CD4-positive, alpha-beta T cell treated with Interleukin-15 for 4 hours (primary cell): ENCODE results near the gene GSTO2.

Experiments used
- DNase-seq: peaks from one replicate; pipeline ENCODE4 v3.0.0-alpha.2; 2020; ENCODE audit warnings: low spot score

GSTO2 gene

DNA sequence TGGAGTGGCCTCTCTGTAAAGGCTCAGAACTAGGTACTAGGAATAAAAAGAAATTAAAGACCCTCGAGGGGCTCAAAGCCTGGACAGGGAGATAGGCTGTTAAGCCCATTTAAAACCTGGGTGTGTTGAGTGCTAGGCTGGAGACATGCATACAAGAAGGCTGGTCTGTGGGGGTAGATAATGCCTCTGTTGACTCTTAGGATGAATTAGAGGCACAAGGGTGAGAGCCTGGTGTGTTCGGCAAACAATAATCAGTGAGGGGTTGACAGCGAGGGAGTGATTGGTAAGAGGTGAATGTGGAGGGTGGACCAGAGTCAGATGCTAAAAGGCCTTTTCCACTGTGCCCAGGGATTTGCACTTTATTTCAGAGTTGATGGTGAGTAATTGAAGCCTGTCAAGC, 12.7 kb downstream of the GSTO2 start:
- DNase-seq, result no peak

- no peak for DNase-seq
Measured at GRCh38 chr10:104284846-104285245, 15.9 kb downstream of the GSTO2 start.

- DNase-seq, result no peak
Measured at GRCh38 chr10:104286939-104287338, 18.0 kb downstream of the GSTO2 start.

GRCh38 chr10:104288355-104288754, 19.4 kb downstream of the GSTO2 start:
- DNase-seq, result no peak

DNA sequence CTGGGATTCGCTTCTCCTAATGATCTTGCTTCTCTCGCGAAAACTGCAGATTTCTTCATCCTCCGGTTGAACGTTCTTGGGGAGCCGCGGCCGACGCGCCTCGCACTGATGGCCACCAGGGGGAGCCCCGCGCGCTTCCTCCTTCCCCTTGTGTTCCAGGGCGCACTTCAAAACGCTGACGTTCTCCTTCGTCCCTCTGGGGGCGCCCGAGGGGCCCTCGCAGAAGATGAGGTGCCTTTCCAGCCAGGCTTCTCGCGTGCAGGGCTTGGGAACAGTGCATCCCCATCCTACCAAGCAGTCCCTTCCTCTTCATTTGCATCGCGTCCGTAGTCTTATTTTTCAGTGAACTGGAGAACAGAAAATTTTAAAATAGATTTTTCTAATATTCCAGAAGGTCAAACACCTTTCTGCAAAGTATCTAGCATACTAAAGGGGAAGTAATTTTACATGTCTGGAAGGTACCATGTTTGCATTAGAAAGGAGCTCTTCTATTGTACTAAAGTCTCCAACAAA, 22.5 kb downstream of the GSTO2 start:
- DNase-seq, result peak; percentile 87

DNA sequence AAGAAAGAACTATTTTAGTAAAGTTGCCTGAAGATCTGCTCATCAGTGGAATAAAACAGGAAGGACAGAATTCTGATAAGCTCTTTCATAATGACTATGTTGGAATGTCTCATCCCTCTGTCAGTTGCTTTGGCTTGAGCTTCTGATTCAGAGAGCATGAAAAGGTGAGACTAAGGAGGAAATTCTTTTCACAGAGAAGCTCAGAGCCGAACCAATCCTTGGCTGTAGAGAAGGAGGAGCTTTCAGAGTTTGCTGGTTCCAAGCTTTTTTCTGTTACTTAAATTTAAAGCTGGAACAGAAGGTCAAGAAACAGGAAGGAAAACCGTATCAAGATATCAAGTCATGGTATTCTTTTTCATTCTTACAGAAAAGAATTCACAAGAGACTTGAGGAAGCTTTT, 24.0 kb downstream of the GSTO2 start:
- DNase-seq, result no peak

DNA sequence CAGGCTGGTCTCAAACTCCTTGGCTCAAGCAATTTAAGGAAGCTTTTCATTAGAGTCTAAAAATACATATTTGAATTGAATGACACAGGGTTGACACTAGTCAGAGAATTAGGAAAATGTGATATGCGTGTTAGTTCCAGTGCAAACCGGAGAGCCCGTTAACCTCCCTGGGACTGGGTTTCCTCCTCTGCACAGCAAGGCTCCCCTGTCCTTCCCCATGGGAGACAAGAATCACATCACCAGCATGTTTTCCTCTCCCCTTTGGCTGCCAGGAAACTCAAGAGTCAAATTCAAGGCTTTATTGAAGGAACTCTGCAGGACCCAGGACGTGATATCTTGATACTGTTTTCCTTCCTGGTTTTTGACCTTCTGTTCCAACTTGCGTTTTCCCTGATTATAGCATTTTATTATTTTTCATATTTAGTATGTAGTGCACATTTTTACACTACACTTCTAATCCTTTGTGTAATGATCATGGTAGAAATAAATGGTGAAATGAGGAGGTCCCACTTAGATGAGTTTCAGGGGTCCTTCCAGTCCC, 24.9 kb downstream of the GSTO2 start:
- no peak for DNase-seq

- DNase-seq, result no peak
Measured at GRCh38 chr10:104296687-104297436, 27.9 kb downstream of the GSTO2 start.

DNA sequence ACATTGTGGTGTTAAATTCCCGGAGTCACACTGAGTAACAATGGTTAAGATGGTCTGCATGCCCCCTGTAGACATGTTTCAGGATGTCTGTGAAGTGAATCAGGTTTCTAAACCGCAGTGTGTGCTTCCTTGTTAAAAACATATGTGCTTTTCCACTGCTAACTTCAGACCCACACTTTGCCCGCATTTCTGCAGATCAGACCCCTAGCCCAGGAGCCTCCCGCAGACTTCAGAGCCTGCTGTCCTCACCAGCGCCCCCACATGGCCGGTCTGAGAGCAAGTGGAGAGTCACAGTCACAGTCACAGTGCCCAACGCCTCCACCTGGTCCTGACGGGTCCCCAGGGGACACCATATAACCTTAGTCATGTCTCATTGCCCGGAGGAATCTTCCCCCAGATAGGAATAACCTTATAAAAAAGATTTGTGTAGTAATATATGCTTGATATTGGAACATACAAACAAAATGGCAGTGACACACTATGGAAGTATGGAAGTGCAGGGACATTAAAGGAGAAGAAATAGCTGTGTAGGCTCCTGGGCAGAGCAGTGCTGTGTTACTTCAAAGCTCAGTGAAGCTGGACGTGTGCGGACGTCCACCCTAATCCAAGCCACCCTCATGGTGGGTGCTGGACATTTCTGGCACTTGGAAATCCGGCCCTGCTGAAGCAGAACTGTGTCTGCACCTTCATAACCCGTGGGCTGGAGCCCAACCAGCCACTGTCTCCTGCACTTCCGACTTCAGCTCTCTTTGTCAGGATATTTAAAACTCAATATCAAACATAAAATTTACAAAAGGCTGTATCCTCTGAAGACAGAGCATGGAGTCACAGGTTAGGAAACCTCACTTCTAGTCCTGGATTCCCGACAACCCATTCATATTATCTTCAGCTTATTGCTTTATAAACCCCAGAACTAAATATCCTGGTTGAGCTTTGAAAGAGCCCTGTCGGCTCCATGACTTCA, 29.0 kb downstream of the GSTO2 start:
- no peak for DNase-seq

GRCh38 chr10:104299031-104299904, 30.3 kb downstream of the GSTO2 start:
- no peak for DNase-seq

DNA sequence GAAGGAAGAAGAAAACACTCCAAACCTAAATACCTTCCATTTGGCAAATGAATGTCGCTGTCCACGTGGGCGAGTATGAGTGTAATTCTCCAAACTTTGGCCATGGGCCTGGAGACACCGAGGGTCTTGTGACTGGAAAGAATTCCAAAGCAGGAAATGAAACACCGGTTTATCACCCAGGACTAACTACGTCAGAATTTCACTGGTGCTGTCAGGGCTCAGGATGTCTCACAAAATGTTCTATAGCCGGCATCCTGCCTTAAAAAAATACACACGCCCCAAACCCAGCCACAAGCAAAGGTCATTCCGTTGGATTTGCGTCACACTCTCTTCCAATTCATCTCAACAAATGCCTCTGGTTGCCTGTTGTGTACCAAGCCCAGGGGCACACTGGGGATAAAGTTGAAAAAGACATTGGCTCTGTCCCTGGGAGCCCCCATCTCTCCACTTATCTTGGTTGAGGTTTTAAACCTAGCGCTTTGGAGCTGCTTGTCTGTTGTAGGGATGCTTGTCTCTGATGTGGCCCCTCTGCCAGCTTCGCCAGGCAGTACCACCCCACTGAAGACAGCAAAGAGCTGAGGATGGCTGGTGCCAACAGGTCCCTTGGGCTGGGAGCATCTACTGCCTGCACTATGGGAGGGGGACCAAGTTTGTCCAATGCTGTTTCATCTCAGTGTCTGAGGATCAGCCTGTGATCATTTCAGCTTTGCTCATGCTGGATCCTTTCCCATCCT, 31.2 kb downstream of the GSTO2 start:
- DNase-seq, result no peak

GRCh38 chr10:104300736-104301292, 31.8 kb downstream of the GSTO2 start:
- DNase-seq, result peak; percentile 26

DNA sequence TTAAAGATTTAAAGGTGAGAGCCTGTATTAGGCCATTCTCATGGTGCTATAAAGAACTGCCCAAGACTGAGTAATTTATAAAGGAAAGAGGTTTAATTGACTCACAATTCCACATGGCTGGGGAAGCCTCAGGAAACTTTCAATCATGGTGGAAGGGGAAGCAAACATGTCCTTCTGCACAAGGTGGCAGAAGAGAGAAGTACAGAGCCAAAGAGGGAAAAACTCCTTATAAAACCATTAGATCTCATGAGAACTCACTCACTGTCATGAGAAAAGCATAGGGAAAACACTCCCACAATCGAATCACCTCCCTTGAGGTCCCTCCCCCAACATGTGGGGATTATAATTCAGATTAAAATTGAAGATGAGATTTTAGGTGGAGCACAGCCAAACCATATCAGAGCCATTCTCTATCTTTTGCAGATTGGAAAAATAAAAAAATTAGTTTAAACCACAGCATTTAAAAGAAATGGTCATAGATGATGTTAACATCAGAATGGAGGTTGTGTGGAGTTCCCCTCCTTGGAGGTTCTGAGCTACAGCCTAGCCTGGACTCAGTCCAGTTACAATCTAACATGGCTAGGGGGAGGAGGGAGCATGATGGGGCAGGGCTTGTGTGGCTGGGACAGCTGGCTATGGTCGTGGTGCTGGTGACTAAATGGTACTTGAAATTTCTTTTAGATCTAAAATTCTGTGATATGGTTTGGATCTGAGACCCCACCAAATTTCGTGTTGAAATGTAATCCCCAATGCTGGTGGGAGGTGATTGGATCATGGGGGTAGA, 33.1 kb downstream of the GSTO2 start:
- no peak for DNase-seq

GRCh38 chr10:104303594-104304355, 34.8 kb downstream of the GSTO2 start:
- peak; percentile 25 for DNase-seq

GRCh38 chr10:104304356-104304745, 35.4 kb downstream of the GSTO2 start:
- DNase-seq, result no peak

- no peak for DNase-seq
Measured at GRCh38 chr10:104304927-104305326, 35.9 kb downstream of the GSTO2 start.

DNA sequence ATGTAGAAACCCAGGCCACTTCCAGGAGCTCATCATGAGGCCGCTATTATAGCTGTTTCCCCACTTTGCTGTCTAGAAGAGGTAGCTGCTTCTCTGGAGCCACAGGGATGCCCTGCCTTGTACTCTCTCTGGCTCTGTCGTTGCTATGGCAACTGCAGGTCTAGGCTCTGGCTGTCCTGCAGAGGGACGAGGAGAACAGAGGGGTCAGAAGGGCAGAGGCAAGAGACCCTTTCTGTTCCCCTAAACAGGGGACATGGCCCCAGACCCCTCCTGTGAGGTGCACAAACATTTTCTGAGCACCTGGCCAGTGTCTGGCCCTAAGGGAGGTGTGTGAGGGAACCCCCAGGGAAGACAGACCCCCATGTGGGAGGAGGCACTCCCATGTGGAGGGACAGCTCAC, 37.9 kb downstream of the GSTO2 start:
- no peak for DNase-seq

DNA sequence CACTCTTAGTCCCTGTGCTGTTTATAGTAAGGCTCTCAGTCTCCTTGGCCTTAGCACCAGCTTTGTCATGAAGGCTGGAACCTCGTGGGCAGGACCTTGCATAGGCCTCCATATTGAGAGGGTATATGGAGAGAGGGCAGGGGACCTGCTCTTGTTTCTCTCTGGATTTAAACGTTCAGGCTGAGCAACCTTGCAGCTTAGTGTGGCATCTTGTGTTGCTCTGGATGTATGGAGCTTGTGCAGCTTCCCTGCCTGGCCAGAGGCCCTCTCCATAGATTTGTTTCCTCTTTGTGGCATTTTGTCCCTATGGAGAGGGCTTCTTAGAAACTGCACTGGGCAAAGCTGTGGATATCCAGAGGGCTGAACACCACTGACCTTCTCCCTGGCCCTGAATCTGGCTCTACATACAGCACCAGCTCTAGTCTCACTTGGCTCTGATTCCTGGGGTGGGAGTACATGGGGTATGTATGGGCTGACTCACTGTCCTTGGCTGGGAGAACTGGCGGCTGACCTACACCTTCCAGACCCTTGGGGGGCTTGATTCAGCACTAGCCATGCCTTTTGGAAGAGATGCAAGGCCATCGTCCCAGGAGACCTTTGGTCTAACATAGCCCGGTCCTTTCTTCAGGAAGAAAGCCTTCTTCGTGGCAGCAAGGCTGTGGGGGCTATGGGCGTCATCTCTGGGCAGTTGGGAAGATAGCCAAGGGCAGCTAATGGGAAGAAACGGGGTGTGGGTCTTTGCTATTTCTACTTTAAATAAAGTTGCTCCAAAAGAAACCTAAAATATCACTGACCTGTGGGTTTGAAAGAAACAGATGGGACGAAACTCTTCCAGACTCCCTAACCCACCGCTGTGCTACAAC, 38.8 kb downstream of the GSTO2 start:
- no peak for DNase-seq
